OCI-LY3 (cell line): ENCODE data around the gene APBA3.

ENCODE experiments used
- EZH2phosphoT487 ChIP-seq: fragments of 200-600 bp; shearing (Covaris generic); IDR thresholded peaks from 2 replicates; pipeline ENCODE4 v1.6.1; 2018; ENCODE audit warnings: antibody characterized with exemption, mixed run types, low read depth
- TF ChIP-seq, protein P1 (sequence below): fragments of 200-600, 300-600 bp; sonication (generic); IDR thresholded peaks from 2 replicates; pipeline ENCODE4 v1.5.1; 2014; ENCODE audit warnings: antibody characterized with exemption, low read length, low read depth

GRCh38 chr19:3796358-3796757, 34.9 kb upstream of the APBA3 start:
- TF ChIP-seq, protein P1, sequence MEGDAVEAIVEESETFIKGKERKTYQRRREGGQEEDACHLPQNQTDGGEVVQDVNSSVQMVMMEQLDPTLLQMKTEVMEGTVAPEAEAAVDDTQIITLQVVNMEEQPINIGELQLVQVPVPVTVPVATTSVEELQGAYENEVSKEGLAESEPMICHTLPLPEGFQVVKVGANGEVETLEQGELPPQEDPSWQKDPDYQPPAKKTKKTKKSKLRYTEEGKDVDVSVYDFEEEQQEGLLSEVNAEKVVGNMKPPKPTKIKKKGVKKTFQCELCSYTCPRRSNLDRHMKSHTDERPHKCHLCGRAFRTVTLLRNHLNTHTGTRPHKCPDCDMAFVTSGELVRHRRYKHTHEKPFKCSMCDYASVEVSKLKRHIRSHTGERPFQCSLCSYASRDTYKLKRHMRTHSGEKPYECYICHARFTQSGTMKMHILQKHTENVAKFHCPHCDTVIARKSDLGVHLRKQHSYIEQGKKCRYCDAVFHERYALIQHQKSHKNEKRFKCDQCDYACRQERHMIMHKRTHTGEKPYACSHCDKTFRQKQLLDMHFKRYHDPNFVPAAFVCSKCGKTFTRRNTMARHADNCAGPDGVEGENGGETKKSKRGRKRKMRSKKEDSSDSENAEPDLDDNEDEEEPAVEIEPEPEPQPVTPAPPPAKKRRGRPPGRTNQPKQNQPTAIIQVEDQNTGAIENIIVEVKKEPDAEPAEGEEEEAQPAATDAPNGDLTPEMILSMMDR = no peak
- no peak for TF ChIP-seq EZH2phosphoT487
